ENCODE data around the gene MYLK3.

- TF ChIP-seq CTCF (IDR thresholded peaks at IDR 0.05) (peak in 2 of 3 experiments; percentile 53 to 56), POLR2AphosphoS5 (IDR thresholded peaks at IDR 0.05; ENCODE audit: insufficient read depth in 1 of 2, low read depth in 1 of 2) (no peak), POLR2A (IDR thresholded peaks at IDR 0.05) (no peak)
Observed at GRCh38 chr16:46673320-46674013, 74.7 kb downstream of the MYLK3 start.

Data from vagina (tissue), 2 donors.